Measurements from ENCODE around the gene DENND5B.
"Not testable (repeated sequence)": the region's sequence is repeated elsewhere in the genome, so short reads cannot be mapped to it uniquely, and the experiment has no call there.

DENND5B gene

DNA sequence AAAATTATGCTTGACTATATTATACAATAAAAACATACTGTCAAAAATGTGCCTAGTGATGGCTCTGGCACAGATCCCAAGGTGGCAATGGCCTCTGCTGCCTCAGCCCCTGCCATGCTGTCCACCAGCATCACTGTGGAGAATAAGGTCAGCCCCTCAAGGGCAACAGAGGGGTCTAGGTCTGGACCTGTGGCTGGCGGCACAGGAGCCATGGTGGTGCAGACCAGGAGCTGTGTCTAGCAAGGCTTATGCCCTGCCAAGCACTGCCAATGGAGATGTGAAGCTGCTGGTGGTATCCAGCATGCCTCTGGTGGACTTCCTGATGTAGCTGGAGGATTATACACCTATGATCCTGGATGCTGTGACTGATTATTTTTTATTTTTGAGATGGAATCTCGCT, 125.9 kb downstream of the DENND5B start:
- DNase-seq, result no peak

DNA sequence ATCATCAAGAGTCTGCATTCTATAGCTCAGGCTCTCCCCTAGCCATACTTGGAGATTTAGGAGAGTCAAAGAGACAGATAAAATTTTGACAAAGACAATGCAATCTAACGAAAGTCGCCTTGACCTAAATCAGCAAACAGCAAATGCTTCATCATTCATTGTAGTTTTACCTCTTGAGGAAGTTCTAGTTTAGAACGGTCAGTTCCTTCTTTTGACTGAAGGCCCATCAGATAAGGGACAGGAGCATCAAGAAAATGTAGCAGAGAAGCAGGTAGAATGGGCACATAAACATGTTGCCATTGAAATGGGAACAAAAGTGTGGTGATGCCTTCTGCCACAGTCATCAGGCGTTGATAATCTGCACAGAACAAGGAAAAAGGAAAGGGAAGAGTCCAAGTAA, 130.9 kb downstream of the DENND5B start:
- DNase-seq, result no peak

DNA sequence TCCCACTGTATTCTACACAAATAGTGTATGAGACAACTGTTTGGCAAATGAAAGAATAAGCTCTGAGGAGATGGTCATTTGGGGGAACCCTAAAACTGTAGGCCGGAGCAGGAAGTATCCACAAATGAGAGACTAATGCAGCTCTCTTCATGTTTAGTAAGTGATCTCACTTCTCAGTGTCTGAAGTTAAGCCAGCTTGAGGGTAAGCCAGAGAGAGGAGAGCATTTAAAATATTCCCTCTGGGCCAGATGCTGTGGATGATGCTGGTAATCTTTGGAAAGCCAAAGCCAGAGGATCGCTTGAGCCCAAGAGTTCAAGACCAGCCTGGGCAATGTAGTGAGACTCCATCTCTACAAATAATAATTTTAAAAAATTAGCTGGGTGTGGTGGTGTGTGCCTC, 134.4 kb downstream of the DENND5B start:
- DNase-seq, result no peak

DNA sequence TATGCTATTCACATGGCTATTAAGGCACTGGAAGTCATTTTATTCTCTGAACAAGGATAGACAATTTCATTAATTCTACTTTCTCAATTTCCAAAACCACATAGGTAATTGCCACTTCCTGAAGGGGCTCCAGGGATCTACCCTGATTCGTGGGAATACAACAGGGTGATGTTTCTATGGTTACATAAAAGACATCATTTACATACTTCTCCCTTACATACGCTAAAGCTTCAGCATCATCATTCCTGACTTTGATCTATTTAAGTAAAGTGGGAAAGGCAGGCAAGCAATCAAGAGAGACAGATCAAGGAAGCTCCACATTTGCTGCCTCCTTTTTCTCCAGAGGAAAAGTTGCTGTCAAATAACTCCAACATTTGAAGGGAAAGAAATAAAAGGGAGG, 146.2 kb downstream of the DENND5B start:
- no peak for DNase-seq

DNA sequence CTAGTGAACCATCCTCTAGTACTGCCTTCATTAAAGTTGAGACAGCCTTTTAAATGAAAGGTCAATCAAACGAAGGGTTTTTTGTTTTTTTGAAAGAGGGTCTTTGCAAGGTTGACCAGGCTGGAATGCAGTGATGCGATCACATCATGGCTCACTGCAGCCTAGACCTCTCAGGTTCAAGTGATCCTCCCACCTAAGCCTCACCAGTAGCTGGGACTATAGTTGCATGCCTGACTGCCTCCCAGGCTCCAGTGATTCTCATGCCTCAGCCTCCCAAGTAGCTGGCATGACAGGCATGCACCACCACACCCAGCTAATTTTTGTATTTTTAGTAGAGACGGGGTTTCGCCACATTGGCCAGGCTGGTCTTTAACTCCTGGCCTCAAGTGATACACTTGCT, 150.3 kb downstream of the DENND5B start:
- no peak for DNase-seq

DNA sequence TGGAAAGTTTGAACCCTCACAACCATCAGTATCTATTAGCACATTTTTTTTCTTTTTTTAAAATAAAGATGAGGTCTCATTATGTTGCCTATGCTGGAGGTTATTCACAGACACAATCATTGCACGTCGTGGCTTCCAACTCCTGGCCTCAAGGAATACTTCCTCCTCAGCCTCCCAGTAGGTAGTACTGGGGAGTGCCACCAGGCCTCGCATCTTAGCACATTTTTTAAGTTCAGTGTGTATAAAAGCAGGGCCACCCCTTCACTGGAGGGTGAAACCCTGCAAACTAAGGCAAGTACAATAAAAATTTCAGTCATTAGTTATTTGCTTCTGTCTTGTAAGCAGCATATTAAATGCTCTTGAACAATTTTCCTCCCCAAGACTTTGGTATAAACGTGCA, 150.8 kb downstream of the DENND5B start:
- no peak for DNase-seq

DNA sequence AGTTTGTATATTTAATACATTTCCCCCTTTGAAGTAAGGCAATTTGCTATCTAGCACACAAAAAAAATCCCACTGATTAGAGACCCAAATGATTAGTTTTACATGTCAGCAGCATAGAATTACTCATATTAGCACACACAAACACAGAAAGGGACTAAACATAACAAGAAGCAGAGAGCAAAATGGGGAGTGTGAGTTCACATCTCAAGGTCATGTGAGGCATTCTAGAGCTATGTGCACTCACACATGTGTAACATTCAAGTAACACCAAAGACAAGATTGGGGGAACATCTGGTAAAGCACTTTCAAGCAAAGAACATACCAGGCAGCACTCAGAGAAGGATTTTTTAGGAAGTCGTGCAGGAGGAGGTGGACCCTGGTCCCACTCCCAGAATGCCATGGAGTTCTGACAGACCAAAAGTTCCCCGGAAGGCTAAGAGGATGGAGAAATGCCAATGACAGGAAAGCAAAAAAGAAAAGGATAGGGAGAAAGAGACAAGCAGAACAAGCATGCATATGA, 159.2 kb downstream of the DENND5B start:
- no peak for DNase-seq

DNA sequence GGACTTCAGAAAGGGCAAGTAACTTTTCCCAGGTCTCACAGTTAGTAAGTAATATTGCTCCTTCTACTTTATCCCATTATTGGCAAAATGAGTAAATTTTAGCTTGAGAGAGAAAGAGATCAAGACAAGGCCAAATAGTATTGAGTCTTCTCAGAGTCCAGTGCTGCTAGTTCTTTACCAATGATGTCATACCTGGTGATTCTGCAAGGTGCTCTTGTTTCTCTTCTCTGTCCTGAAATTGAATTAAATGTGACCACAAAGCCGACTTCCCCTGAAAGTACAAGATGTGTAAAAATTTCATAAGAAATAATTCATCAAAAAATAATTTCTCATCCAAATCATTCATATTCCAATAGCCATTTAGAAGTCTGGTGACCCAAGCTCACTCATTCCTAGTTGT, 167.5 kb downstream of the DENND5B start:
- no peak for DNase-seq

DNA sequence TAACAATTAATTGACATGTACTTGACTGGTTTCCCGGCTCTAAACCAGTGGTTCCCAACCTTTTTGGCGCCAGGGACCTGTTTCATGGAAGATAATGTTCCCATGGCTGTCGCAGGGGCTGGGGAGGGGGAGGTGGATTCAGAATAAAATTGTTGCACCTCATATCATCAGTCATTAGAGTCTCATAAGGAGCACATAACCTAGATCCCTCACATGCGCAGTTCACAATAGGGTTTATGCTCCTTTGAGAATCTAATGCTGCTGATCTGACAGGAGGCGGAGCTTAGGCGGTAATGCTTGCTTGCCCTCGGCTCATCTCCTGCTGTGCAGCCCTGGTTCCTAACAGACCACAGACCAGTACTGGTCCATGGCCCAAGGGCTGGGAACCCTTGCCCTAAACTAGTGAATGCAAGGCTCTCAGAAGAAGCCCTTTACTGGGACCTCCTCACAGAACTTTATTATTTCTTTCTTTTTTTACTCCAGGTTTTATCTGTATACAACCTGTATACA, 178.6 kb downstream of the DENND5B start:
- DNase-seq, result no peak

DNA sequence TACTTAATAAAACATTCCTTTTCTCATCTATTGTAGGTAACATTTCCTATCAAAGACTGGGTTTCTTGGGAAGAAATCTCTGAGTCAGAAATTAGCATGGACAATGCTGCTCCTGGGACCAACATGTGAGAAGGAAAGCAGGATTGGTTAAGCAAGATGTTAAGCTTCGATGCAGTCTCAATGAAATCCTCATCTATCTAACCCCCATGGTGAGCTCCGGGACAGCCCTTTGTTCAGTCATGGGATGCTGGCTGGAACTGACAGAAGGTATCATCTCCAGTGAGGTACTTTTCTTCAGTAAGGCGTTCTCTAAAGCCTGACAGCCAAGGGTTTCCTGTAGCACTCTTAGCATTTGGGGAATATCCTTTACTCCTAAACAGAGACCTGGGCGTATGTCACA, 182.2 kb downstream of the DENND5B start:
- no peak for DNase-seq

DNA sequence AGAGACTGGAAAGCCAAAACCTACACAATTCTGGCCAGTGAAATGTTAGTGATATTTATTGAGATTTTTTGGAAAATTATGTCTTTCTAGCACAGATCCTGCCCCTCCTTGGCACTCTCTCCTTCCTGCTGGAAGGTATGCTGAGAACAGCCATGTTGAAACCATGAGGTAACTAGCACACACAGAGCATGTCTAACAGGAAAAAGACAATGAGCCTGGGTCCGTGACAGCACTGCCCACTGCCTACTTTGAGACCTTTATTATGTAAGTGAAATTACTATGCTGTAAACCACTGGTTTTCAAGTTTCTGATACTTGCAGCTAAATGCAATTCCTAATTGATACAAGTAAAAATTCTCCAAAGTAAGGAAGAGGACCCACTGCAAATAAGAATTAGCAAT, 183.4 kb downstream of the DENND5B start:
- DNase-seq, result no peak

DNA sequence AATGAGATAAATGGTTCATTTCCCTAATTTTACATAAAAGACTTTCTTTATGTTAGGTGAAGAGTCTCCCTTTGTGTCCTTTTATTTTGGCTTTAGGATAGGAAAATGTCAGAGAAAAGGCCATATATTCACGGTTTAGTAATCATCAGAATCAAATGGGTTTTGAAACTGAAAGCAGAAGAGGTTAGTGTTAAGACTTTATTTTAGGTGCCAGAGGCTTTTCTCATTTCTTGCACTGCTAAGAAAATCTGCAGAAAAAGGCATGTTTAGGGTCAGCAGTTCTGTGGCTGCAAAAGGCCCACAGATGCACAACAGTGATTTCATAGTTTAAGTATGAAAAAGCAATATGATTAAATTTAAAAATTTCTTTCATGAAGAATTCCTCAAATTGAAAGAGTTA, 184.6 kb downstream of the DENND5B start:
- no peak for DNase-seq

DNA sequence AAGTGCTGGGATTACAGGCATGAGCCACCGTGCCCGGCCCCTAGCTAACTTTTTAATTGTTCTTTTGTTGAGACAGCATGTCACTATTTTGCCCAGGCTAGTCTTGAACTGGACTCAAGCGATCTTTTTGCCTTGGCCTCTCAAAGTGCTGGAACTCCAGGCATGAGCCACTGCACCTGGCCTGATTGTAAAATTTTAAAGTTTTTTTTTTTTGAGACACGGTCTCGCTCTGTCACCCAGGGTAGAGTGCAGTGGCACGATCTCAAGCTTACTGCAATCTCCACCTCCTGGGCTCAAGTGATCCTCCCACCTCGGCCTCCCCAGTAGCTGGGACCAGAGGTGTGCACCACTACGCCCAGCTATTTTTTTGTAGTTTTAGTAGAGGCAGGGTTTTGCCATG, 185.9 kb downstream of the DENND5B start:
- DNase-seq, result no peak

DNA sequence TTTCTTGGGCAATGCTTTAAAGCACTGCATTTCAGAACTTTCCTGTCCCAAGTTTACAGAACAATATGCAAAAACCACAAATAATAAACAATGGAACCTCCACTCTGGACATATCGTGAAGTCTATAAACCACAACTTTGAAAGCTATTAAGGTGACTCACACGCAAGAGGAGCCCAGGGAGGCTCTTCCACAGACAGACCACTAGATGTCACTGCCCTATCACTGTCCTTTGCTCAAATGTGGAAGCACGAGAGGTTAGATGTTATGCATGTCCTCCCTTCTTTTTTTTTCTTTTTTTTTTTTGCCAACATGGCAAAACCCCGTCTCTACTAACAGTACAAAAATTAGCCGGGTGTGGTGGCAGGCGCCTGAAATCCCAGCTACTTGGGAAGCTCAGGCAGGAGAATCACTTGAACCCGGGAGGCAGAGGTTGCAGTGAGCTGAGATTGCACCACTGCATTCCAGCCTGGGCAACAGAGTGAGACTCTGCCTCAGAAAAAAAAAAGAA, 187.8 kb downstream of the DENND5B start:
- peak; percentile 45 for DNase-seq

DNA sequence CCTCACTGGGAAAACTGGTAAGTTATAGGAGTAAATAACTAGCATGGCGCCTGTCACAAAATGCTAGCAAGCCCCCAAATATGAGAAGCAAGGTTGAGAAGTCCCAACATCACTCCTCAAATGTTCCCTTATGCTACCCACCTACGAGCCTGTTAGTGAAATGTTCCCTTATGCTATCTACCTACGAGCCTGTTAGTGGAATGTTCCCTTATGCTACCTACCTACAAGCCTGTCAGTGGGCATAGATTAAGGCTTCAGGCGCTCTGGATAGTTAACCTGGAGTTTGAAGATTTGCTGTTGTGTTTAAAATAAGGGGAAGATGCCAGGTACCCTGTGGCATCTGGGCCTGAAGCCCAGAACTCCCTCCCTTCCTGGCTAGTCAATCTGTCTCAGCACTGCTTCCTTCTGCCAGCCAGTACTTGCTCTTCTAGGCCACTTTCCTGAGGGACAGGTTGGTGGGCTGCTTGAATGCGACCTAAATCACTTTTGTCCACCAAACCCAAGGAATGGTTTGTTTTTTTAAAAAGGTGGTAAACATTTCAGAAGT, 197.9 kb downstream of the DENND5B start:
- no peak for DNase-seq

DNA sequence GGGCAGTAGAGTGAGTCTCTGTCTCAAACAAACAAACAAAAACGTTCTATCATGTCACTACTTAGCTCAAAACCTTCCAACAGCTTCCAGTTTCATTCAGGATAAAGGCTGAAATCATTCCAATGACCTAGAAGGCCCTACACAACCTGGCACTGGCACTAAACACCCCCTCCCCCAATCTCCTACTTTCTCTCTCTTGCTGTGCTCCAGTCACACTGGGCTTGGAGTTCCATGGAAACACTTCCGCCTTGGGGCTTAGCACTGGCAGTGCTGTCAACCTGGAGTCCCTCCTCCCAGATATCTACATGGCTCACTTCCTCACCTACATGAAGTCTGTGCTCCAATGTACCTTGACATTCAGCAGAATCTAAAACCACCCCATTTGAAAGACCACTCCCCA, 199.9 kb downstream of the DENND5B start:
- DNase-seq, result no peak

DNA sequence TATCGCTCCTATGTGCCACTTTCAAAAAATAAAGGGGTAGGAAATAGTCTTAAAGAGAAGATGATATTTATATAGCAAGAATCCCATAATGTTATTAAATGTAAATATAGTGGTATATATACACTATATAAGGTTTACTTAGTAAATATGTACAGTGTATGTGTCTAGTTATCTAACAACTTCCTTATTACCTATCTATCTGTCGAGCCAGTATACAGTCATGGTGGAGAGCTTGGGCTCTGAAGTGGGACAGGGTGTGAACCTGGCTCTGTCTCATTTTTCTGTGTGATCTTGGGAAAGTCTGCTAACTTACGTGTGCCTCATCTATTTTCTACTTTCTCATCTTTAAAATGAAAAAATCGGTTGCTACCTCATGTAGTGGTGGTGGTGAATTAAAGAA, 202.2 kb downstream of the DENND5B start:
- no peak for DNase-seq

DNA sequence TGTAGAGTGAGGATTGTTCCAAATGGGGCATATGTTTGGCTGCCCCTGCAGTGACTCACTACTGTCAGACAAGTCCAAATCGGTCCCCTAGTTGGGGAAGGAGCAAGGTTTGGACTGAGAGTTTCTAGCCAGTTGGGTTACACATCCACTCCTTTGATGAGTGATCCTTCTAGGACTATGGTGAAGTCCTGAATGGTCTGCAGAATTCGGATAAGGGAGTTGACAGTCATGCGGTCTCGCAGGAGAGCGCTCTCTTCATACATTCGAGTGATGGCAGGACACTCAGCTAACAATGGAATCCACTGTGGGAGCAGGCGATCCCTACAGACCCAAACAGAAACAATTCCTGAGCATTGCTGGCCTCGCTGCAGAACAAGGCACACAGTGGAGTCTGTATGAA, 203.5 kb downstream of the DENND5B start:
- no peak for DNase-seq

DNA sequence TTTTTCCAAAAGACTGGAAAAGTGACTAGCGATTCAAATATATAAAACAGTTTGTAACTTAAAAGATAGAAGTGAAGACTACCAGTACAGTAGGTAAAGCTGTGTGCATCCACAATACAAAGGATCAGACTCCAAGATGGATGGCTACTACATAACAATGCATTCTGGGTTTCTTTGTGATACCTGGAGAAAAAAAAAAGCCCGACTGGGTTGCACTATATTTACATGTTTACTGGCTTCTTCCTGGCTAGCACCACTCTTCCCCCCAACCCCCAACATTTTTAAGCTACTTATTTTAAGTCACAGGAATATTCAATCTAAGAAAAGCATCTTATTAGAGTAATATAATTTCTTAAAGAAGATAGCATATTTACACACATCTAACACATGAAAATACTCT, 203.9 kb downstream of the DENND5B start:
- no peak for DNase-seq

DNA sequence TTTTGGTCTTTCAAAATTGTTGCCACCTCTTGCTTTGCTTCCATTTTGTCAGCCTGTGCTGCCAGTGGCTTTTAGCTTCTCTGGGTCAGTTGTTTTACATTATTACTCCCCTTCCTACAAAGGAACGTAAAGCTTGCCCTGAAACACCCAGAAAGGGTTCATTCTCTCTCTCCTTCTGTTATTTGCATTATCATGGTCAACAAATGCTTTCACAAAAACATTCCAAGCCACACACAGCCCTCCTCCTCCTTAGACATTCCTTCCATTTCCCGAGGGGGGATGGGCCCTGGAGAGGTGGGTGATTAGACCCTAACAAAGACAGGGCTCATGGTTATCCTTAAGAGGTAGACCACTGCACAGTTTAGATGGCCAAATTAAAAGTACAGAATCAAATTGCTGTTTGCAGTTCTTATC, 204.6 kb downstream of the DENND5B start:
- no peak for DNase-seq

DNA sequence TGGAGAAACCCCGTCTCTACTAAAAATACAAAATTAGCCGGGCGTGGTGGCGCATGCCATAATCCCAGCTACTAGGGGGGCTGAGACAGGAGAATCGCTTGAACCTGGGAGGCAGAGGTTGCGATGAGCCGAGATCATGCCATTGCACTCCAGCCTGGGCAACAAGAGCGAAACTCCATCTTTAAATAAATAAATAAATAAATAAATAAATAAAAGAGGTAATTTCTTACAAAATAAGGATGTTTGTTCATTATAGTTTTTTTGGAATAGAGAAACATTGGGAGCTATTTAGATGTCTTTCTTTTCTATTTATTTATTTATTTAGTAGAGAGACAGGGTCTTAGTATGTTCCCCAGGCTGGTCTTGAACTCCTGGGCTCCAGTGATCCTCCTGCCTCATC, 213.7 kb downstream of the DENND5B start:
- not testable (repeated sequence) for DNase-seq

DNA sequence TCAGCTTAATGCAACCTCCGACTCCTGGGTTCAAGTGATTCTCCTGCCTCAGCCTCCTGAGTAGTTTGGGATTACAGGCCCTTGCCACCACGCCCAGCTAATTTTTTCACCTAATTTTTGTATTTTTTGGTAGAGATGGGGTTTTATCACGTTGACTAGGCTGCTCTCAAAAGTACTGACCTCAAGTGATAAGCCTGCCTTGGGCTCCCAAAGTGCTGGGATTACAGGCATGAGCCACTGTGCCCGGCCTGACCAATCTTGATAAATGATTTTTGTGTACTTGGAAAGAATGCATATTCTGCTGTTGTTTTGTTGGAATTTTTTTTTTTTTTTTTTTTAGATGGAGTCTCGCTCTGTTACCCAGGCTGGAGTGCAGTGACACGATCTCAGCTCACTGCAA, 215.5 kb downstream of the DENND5B start:
- DNase-seq, result not testable (repeated sequence)

DNA sequence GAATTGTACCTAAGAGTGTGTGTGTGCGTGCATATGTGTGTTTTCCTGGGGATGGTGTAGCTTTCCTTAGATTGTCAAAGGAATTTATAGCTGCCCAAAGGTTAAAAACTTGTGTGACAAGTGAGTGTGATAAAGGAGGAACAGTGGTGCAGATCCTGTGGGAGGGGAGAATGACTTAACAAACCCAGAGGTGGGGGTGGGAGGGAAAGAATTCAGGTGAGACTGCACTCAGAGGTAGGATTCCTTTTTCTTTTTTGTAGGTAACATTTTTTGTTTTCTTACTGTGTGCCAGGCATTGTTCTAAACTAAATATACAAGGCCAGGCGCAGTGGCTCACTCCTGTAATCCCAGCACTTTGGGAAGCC, 219.7 kb downstream of the DENND5B start:
- no peak for DNase-seq

DNA sequence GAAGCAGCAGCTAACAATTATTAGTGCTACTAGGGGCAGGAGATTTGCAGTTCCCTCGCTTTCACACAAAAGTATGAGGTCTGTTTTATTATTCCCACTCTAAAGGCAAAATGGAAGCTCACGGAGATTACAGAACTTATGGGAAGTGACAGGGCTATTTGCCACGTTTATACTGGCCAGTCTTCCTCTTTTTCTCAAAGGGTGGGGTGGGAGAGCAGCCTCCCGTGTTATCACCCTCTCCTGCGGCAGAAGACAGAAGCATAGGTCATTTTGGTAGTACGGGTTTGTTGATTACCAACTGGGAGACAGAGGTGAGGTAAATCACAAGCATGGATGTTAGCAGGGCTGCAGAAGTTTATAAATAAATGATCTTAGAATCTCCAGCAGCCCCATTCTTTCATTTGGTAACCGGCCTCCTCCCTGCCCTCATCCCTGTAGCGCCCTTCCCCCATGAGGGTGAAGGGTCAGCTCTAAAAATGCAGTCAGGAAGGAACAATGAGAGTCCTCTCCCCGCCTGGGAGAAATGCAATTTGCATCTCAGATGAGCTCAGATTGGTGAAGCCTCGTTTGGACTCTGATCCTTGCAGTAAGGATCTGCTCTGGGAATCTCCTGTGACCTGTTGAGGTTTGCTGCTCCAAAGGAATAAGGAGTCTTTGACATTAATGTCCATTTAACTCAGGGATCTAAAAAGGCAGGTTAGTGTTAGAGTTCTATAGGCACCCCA, 220.2 kb downstream of the DENND5B start:
- DNase-seq, result no peak

Data from stimulated activated CD8-positive, alpha-beta memory T cell treated with anti-CD3 and anti-CD28 coated beads, Interleukin-4, amount 100 ng/mL, for 48 hours (primary cell).